GM19328 (cell line): ENCODE measurements around the gene MIA.
"Not testable (repeated sequence)": the region's sequence is repeated elsewhere in the genome, so short reads cannot be mapped to it uniquely, and the experiment has no call there.

Experiments
- ATAC-seq: cut with Tn5 transposase; IDR thresholded peaks from one replicate; pipeline ENCODE4 v1.9.1; 2021; ENCODE audit warnings: mild to moderate bottlenecking, moderate library complexity; ENCODE audit not compliant: unreplicated experiment

The MIA gene

GRCh38 chr19:40774916-40775631, at the start of gene MIA:
Gene MIA, plus strand, starts transcription at chr19:40775521. Its CDS starts 22 bp downstream, at chr19:40775543.
- ATAC-seq: no peak

DNA sequence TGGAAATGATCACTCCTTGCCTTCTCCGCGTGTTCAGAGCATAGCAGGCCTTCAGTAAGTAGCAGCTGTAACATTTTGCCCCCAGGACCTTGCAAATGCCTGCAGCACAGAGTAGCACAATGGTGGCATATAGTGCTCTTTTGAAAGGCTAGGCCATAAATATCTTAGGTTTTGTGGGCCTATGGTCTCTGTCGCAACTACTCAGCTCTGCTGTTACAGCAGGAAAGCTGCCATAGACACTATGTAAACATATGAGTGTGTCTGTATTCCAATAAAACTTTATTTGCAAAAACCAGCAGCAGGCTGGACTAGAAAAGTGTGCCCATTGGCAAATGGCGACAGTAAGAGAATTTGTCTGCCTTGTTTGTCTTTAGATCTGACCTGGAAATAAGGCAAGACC, 49.0 kb upstream of the MIA start:
- ATAC-seq: no peak

DNA sequence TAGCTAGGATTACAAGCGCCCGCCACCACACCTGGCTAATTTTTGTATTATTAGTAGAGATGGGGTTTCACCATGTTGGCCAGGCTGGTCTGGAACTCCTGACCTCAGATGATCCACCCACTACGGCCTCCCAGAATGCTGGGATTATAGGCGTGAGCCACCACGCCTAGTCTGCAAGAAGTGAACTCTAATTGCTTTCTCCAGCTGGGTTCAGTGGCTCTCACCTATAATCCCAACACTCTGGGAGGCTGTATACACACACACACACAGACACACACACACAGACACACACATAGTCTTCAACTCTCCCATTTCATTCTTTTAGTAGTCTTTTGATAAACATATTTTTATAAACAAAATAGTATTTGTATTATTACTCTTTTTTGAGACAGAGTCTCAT, 45.3 kb upstream of the MIA start:
- not testable (repeated sequence) for ATAC-seq

GRCh38 chr19:40732304-40732703, 43.0 kb upstream of the MIA start:
- not testable (repeated sequence) for ATAC-seq

- no peak for ATAC-seq
Observed at GRCh38 chr19:40733149-40733548, 42.2 kb upstream of the MIA start.

DNA sequence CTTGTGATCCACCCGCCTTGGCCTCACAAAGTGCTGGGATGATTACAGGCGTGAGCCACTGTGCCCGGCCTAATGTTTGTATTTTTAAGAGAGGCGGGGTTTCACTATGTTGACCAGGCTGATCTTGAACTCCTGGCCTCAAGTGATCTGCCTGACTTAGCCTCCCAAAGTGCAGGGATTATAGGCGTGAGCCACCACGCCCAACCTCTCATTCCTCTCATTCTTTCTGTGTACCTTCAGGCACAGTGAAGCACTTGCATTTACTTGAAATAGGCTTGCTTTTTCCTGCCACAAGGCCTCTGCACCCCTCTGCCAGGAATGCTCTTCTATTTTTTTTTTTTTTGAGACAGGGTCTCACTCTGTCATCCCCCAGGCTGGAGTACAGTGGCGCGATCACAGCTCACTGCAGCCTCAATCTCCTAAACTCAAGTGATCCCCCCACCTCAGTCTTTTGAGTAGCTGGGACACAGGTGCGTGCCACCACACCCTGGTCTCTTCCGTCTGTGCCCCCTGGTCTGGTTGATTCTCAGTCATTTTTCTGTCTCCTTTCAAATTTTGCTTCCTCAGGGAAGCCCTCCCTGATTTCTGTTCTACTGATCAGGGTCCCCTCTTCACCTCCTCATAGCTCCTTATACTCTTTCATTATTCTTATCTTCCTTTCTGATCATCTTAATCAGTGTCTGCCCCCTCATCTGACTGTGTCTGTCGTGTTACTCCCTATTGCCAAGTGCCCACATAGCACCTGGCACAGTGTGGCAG, 40.1 kb upstream of the MIA start:
- ATAC-seq: no peak

DNA sequence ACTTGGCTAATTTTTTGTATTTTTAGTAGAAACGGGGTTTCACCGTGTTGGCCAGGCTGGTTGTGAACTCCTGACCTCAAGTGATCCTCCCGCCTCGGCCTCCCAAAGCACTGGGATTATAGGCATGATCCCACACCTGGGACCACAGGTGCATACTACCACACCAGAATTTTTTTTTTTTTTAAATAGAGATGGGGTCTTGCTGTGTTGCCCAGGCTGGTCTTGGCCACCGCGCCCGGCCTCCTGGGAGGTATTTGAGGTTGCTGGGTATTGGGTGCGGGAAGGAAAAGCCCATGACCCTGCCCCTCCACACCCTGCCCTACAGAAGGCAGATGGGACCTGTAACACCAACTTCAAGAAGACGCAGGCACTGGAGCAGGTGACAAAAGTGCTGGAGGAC, 38.7 kb upstream of the MIA start:
- no peak for ATAC-seq

DNA sequence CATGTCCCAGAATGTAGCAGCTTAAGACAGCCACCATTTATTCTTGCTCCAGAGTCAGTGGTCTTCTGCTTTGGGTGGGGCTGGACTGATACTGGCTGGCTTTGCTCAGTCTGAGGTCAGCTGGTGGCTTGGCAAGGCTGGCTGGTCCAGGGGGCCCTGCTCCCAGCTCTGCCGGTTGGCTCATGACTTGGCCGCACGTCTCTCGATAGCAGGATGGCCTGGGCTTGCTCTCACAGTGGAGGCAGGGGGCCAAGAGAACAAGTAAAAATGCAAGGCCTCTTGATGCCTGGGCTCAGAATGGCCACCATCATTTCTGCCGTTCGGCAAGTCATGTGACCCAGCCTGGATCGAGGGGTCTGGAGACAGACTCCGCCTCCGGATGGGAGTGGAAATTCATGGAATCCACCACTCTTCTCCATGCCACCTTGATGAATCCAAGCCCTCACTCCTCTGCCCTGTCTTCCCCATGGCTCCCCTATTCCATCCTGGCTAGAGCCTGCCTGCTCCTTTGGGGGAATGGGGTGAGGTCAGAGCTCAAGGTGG, 38.1 kb upstream of the MIA start:
- ATAC-seq: no peak

- ATAC-seq: no peak
Observed at GRCh38 chr19:40739030-40739839, 36.1 kb upstream of the MIA start.

DNA sequence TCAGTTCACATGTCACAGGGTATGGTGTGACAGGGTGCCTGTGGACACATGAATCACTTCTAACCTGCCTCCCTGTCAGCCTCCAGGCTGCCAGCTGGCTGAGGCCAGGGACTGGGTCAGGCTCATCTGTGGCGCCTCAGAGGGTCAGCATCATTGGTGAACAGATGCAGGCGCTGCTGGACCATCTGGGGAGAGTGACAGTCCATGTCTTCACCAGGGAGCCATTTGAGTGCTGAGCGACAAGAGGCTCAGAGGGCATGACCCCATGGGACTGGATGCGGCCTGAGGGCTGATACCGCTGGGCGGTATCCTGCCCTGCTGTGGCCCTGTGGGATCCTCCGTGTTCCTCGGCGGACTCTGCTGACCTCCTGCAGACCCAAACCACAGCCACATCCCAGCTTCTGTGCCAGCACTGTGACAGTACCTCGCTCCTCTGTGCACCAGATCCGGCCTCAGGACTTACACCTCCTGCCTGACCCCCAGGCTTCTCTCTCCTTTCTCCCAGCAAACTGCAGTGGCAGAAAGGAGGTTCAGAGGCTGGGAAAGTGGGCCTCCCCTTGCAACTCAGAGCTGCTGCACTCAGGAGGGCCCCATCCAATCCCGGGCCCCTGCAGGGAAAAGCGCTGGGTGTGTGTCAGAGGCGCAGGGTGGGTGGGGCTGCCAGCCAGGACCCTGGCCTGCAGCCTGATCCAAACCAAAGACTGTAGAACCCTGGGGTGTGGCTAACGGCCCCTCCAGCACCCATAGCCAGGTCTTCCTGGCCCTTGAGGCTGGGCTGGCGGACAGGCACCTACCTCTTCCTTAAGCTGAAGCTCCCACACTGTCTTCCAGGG, 35.2 kb upstream of the MIA start:
- no peak for ATAC-seq

- no peak for ATAC-seq
Observed at GRCh38 chr19:40740747-40741146, 34.6 kb upstream of the MIA start.

GRCh38 chr19:40741527-40742390, 33.6 kb upstream of the MIA start:
- ATAC-seq: no peak

DNA sequence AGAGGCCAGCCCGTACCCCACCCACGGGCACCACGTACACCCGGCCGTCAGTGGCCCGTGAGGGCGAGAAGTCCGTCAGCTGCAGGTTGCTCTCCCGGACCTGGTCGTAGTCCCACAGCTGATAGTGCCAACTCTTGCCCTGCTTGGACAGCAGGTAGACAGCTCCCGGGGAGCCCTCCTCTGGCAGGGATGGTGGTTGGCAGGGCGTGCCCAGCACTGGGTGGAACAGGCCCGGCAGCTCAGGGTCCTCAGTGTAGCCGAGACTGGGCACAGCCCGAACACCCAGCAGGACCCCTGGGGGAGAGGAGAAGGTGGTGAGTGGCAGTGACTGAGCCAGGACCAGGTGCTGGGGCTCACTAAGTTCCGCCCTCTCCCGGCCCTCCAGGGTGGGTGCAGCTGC, 32.8 kb upstream of the MIA start:
- no peak for ATAC-seq

GRCh38 chr19:40742886-40743285, 32.4 kb upstream of the MIA start:
- no peak for ATAC-seq

GRCh38 chr19:40743926-40744325, 31.4 kb upstream of the MIA start:
- no peak for ATAC-seq

GRCh38 chr19:40744554-40745401, 30.5 kb upstream of the MIA start:
- ATAC-seq: no peak

GRCh38 chr19:40745402-40745780, 29.9 kb upstream of the MIA start:
- no peak for ATAC-seq

- ATAC-seq: no peak
Observed at GRCh38 chr19:40747536-40747935, 27.8 kb upstream of the MIA start.
